ENCODE measurements around the gene CYTH3. TPM values are rescaled to one million over a fixed set of nuclear protein-coding genes. Genes with fewer than 3 reads are reported as not detected.
A peak's percentile ranks its signal among the peaks of the same experiment; 100 is the strongest.
"Not testable (repeated sequence)": the region's sequence is repeated elsewhere in the genome, so short reads cannot be mapped to it uniquely, and the experiment has no call there.

CYTH3 gene
- polyA plus RNA-seq, 1 donor (not counting 4 experiments of a cell fraction or from before 2014, with no cell fraction given), result 28.4 TPM

GRCh38 chr7:6226194-6226799 is 46.1 kb downstream of the CYTH3 start:
- Histone ChIP-seq H3K27me3 (ENCODE audit: control insufficient read depth, extremely low read depth, insufficient read depth, low read length) (no peaks in the 10 kb centered on the region), H2AFZ (ENCODE audit: control insufficient read depth, low read length) (no peak overlapping the region), H3K4me1 (ENCODE audit: control insufficient read depth, extremely low read depth, insufficient read depth, low read length) (peaks cover 9% of the 10 kb centered on the region), H3K9ac (ENCODE audit: control insufficient read depth, extremely low read depth, insufficient read depth, low read length) (no peak overlapping the region), H3K36me3 (ENCODE audit: control insufficient read depth in 2 of 2, extremely low read depth in 1 of 2, insufficient read depth in 2 of 2, low read length in 2 of 2) (no peaks in the 10 kb centered on the region), H4K20me1 (ENCODE audit: control insufficient read depth, extremely low read depth, insufficient read depth, low read length) (peaks cover 18% of the 10 kb centered on the region), H3K9me1 (ENCODE audit: control insufficient read depth, extremely low read depth, insufficient read depth, low read length) (no peaks in the 10 kb centered on the region), H3K4me2 (ENCODE audit: control insufficient read depth, extremely low read depth, insufficient read depth, low read depth, low read length) (no peak overlapping the region), H3K27ac (ENCODE audit: control insufficient read depth, insufficient read depth, low read length) (no peak overlapping the region), H3K79me2 (ENCODE audit: control insufficient read depth, insufficient read depth, low read length) (peaks cover 55% of the 10 kb centered on the region), H3K4me3 (ENCODE audit: control insufficient read depth in 2 of 3, extremely low read depth in 1 of 3, insufficient read depth in 2 of 3, low read depth in 1 of 3, low read length in 3 of 3) (no peak overlapping the region), H3K9me3 (ENCODE audit: control insufficient read depth, low read depth, low read length) (no peaks in the 10 kb centered on the region)
- peak; percentile 65 for FAIRE-seq
- TF ChIP-seq EZH2 (IDR thresholded peaks at IDR 0.05; ENCODE audit: low read length), result no peak
- TF ChIP-seq CTCF (optimal IDR thresholded peaks at IDR 0.05 in 1 of 3, IDR thresholded peaks at IDR 0.05 in 1 of 3, conservative IDR thresholded peaks at IDR 0.05 in 1 of 3; ENCODE audit: extremely low read depth in 1 of 3, insufficient read depth in 2 of 3, low read length in 3 of 3), result no peak
- no peak for DNase-seq (ENCODE audit: low read depth, low spot score)
- dilution Hi-C loops (cut with MboI; ENCODE audit: extremely low pct_ligation_motif_present, low sequenced_read_pairs), result no loop called here

GRCh38 chr7:6223411-6223810 is 49.0 kb downstream of the CYTH3 start:
- Histone ChIP-seq H4K20me1 (ENCODE audit: control insufficient read depth, extremely low read depth, insufficient read depth, low read length) (peaks cover 12% of the 10 kb centered on the region), H3K79me2 (ENCODE audit: control insufficient read depth, insufficient read depth, low read length) (peaks cover 47% of the 10 kb centered on the region)
- H3K4me3 ChIP-seq (ENCODE audit: control insufficient read depth in 2 of 3, extremely low read depth in 1 of 3, insufficient read depth in 2 of 3, low read depth in 1 of 3, low read length in 3 of 3); H3K27ac ChIP-seq (ENCODE audit: control insufficient read depth, insufficient read depth, low read length); H3K4me1 ChIP-seq (ENCODE audit: control insufficient read depth, extremely low read depth, insufficient read depth, low read length); H3K36me3 ChIP-seq (ENCODE audit: control insufficient read depth in 2 of 2, extremely low read depth in 1 of 2, insufficient read depth in 2 of 2, low read length in 2 of 2); FAIRE-seq; H3K4me2 ChIP-seq (ENCODE audit: control insufficient read depth, extremely low read depth, insufficient read depth, low read depth, low read length); H2AFZ ChIP-seq (ENCODE audit: control insufficient read depth, low read length); H3K9me3 ChIP-seq (ENCODE audit: control insufficient read depth, low read depth, low read length); H3K9ac ChIP-seq (ENCODE audit: control insufficient read depth, extremely low read depth, insufficient read depth, low read length); dilution Hi-C loops (cut with MboI; ENCODE audit: extremely low pct_ligation_motif_present, low sequenced_read_pairs); H3K27me3 ChIP-seq (ENCODE audit: control insufficient read depth, extremely low read depth, insufficient read depth, low read length); H3K9me1 ChIP-seq (ENCODE audit: control insufficient read depth, extremely low read depth, insufficient read depth, low read length); DNase-seq (ENCODE audit: low read depth, low spot score): not testable (repeated sequence)

GRCh38 chr7:6223010-6223409 is 49.4 kb downstream of the CYTH3 start:
- H2AFZ ChIP-seq (ENCODE audit: control insufficient read depth, low read length); FAIRE-seq; H3K9me3 ChIP-seq (ENCODE audit: control insufficient read depth, low read depth, low read length); DNase-seq (ENCODE audit: low read depth, low spot score); H3K4me2 ChIP-seq (ENCODE audit: control insufficient read depth, extremely low read depth, insufficient read depth, low read depth, low read length); H3K27me3 ChIP-seq (ENCODE audit: control insufficient read depth, extremely low read depth, insufficient read depth, low read length); H3K4me3 ChIP-seq (ENCODE audit: control insufficient read depth in 2 of 3, extremely low read depth in 1 of 3, insufficient read depth in 2 of 3, low read depth in 1 of 3, low read length in 3 of 3); H3K4me1 ChIP-seq (ENCODE audit: control insufficient read depth, extremely low read depth, insufficient read depth, low read length); H3K36me3 ChIP-seq (ENCODE audit: control insufficient read depth in 2 of 2, extremely low read depth in 1 of 2, insufficient read depth in 2 of 2, low read length in 2 of 2); H3K9me1 ChIP-seq (ENCODE audit: control insufficient read depth, extremely low read depth, insufficient read depth, low read length); H3K27ac ChIP-seq (ENCODE audit: control insufficient read depth, insufficient read depth, low read length); H3K9ac ChIP-seq (ENCODE audit: control insufficient read depth, extremely low read depth, insufficient read depth, low read length); H4K20me1 ChIP-seq (ENCODE audit: control insufficient read depth, extremely low read depth, insufficient read depth, low read length); dilution Hi-C loops (cut with MboI; ENCODE audit: extremely low pct_ligation_motif_present, low sequenced_read_pairs): not testable (repeated sequence)
- peaks cover 47% of the 10 kb centered on the region for H3K79me2 ChIP-seq (ENCODE audit: control insufficient read depth, insufficient read depth, low read length)
